Esophagus squamous epithelium (tissue), 4 donors: Measurements from ENCODE around the gene BANF2.

Experiments
- POLR2A ChIP-seq, 4 donors: fragments of 450-650 bp; IDR thresholded peaks; one replicate each; pipeline ENCODE4 v1.6.1; 2017; ENCODE audit warnings: antibody characterized with exemption in 4 of 4, mild to moderate bottlenecking in 4 of 4, moderate library complexity in 3 of 4
- TF ChIP-seq, protein P1 (sequence below), 6 experiments: fragments of 450-650 bp in 4 of 6; fragments of 200-600 bp in 2 of 6; sonication (generic) in 2 of 6; IDR thresholded peaks; one replicate each; pipeline ENCODE4 v1.5.1; 2016 to 2019; ENCODE audit warnings: antibody characterized with exemption in 6 of 6, mild to moderate bottlenecking in 4 of 6, moderate library complexity in 4 of 6

DNA sequence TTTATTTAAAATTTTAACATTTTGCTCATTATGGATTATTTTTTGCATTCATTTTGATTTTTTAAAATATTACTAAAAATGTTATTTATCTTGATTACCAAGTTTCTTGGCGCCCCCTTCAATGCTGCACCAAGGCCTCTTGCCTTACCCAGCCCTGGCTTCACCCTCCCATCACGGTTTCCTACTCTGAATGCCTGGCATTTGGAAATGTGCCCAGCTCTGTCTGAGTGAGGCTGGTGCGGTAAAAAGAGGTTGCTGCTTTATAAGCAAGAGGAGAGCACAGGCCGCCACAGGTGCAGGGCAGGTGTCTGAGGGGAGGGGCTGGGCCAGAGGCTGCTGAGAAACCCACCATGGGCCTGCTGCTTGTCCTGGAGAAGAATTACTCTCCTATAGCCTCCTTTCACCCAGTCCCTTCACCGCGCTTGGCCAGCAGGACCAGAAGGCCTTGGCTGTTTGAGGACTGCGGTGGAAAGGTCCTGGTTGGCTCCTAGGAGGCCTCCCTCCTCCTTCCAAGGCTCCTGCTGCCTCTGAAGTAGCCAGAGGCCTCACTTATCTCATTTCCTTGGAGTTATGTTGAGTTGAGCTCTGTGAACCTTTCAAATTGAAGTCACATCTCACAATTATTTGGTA, 62.6 kb downstream of the BANF2 start:
- TF ChIP-seq, protein P1, sequence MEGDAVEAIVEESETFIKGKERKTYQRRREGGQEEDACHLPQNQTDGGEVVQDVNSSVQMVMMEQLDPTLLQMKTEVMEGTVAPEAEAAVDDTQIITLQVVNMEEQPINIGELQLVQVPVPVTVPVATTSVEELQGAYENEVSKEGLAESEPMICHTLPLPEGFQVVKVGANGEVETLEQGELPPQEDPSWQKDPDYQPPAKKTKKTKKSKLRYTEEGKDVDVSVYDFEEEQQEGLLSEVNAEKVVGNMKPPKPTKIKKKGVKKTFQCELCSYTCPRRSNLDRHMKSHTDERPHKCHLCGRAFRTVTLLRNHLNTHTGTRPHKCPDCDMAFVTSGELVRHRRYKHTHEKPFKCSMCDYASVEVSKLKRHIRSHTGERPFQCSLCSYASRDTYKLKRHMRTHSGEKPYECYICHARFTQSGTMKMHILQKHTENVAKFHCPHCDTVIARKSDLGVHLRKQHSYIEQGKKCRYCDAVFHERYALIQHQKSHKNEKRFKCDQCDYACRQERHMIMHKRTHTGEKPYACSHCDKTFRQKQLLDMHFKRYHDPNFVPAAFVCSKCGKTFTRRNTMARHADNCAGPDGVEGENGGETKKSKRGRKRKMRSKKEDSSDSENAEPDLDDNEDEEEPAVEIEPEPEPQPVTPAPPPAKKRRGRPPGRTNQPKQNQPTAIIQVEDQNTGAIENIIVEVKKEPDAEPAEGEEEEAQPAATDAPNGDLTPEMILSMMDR (IDR thresholded peaks at IDR 0.05), result no peak
- TF ChIP-seq POLR2A (IDR thresholded peaks at IDR 0.05), result no peak
